ENCODE measurements around the gene RAET1E.
"Not testable (repeated sequence)": the region's sequence is repeated elsewhere in the genome, so short reads cannot be mapped to it uniquely, and the experiment has no call there.

The RAET1E gene

GRCh38 chr6:149897015-149897697 is 757 bp downstream of the RAET1E start:
- no peak for TF ChIP-seq CTCF (IDR thresholded peaks at IDR 0.05; ENCODE audit: low read depth, low read length)
- peak overlapping the region; percentile 53 for H3K4me3 ChIP-seq (ENCODE audit: low read depth, low read length)

- no peak for TF ChIP-seq CTCF (IDR thresholded peaks at IDR 0.05; ENCODE audit: low read depth, low read length)
- no peak overlapping the region; the same call in 1 of the 2 replicates for H3K4me3 ChIP-seq (ENCODE audit: low read depth, low read length)
These were observed 1.4 kb downstream of the RAET1E start for GRCh38 chr6:149896491-149896890.

- H3K4me3 ChIP-seq (ENCODE audit: low read depth, low read length): no peak overlapping the region
- TF ChIP-seq CTCF (IDR thresholded peaks at IDR 0.05; ENCODE audit: low read depth, low read length): no peak
These were observed 2.1 kb downstream of the RAET1E start for GRCh38 chr6:149895833-149896271.

- no peak overlapping the region for H3K4me3 ChIP-seq (ENCODE audit: low read depth, low read length)
- TF ChIP-seq CTCF (IDR thresholded peaks at IDR 0.05; ENCODE audit: low read depth, low read length): no peak
These were observed 2.8 kb downstream of the RAET1E start for GRCh38 chr6:149895048-149895590.

GRCh38 chr6:149891864-149892263 is 6.0 kb downstream of the RAET1E start:
- H3K4me3 ChIP-seq (ENCODE audit: low read depth, low read length): not testable (repeated sequence)

GRCh38 chr6:149891259-149891658 is 6.7 kb downstream of the RAET1E start:
- no peak overlapping the region for H3K4me3 ChIP-seq (ENCODE audit: low read depth, low read length)
- TF ChIP-seq CTCF (IDR thresholded peaks at IDR 0.05; ENCODE audit: low read depth, low read length): no peak

GRCh38 chr6:149890629-149891045 is 7.3 kb downstream of the RAET1E start:
- TF ChIP-seq CTCF (IDR thresholded peaks at IDR 0.05; ENCODE audit: low read depth, low read length): no peak
- no peak overlapping the region for H3K4me3 ChIP-seq (ENCODE audit: low read depth, low read length)
